ENCODE measurements around the gene MAPRE2. TPM values are rescaled to one million over a fixed set of nuclear protein-coding genes. Genes with fewer than 3 reads are reported as not detected.
A peak's percentile ranks its signal among the peaks of the same experiment; 100 is the strongest.

The MAPRE2 gene
- total and polyA plus RNA-seq, 10 donors, result 18.8 to 62.9 (median 45.1) TPM

DNA sequence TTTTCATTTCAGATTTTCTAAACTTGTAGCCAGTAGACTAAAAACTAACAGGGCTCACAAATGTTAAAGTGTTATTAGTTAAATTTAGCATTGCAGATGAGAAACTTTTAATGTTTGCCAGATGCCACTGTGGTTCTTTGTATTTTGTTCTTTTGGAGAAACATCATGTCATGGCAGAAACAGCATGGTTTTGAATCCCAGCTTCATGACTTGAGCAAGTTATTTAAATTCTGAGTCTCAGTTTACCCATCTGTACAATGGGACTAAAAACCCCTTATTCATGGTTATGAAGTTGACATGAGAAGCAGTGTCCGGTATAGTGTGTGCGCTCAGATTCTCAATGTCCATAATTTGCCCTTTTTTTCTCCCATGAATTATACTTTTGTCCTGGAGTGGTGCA is 56.5 kb downstream of the MAPRE2 start:
- Histone ChIP-seq H3K9me3 (no peaks in the 10 kb centered on the region), H3K36me3 (peaks cover 0 to 60% (median 4%) of the 10 kb centered on the region in 6 donors), H3K4me1 (no peaks in the 10 kb centered on the region), H3K27ac (no peak overlapping the region), H3K4me3 (no peak overlapping the region), H3K27me3 (replicated peaks in 1 of 7) (no peaks in the 10 kb centered on the region)
- 98 to 100% (median 99%) methylated on average over 2 of the region's 2 CpGs for WGBS, 5 donors
- TF ChIP-seq CTCF (IDR thresholded peaks at IDR 0.05 in 8 of 11, conservative IDR thresholded peaks at IDR 0.05 in 3 of 11) (no peak), POLR2AphosphoS5 (IDR thresholded peaks at IDR 0.05) (no peak), POLR2A (IDR thresholded peaks at IDR 0.05) (no peak)
- intact Hi-C loops (cut with DNase I; ENCODE audit: low total_unique reads), result no loop called here
- DNase-seq, result no peak

GRCh38 chr18:35099911-35100310 is 58.7 kb downstream of the MAPRE2 start:
- Histone ChIP-seq H3K27ac (no peak overlapping the region), H3K4me1 (peaks cover 0 to 9% (median 0%) of the 10 kb centered on the region in 6 donors), H3K4me3 (no peak overlapping the region), H3K36me3 (peaks cover 0 to 77% (median 4%) of the 10 kb centered on the region in 6 donors), H3K27me3 (replicated peaks in 1 of 7) (no peaks in the 10 kb centered on the region), H3K9me3 (no peaks in the 10 kb centered on the region)
- TF ChIP-seq CTCF (IDR thresholded peaks at IDR 0.05 in 8 of 11, conservative IDR thresholded peaks at IDR 0.05 in 3 of 11) (no peak), POLR2A (IDR thresholded peaks at IDR 0.05) (no peak), POLR2AphosphoS5 (IDR thresholded peaks at IDR 0.05) (no peak)
- intact Hi-C loops (cut with DNase I; ENCODE audit: low total_unique reads), result no loop called here
- DNase-seq, result no peak

DNA sequence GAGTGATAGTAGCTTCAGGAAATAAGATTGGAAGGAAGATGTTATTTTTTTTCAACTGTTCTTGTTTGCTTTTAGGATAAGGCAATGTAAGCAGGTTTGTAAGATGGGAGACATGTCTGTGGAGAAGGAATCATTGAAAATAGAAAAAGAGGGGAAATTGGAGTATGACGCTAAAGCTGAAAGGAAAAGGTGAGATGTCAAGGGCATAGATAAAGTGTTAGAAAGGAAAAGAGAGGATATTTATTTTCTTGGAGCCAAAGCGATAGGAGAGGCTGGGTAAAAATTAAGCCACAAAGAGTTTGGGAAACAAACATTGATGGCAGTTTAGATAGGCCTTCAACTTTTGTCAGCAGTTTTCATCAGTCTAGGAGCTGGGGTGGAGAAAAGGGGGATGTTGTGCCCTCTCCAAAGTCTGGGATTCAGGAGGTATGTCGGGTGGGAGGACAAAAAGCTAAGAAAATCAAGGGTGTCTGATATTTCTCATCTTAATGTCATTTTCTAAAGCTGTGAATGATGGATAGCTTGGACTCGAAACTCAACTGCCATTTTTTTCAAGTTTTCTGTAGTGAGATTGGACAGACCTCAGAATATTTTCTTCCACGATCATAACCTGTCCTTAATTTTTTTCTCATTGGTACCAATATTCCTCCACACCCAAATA is 63.3 kb downstream of the MAPRE2 start:
- H3K27ac ChIP-seq, result peak overlapping the region in 2 of 8 donors; percentile 5 to 13
- 75 to 87% (median 83%) methylated on average over 5 of the region's 5 CpGs for WGBS, 5 donors

More for the DNA sequence above, 63.3 kb downstream of the MAPRE2 start:
- Histone ChIP-seq H3K4me3 (no peak overlapping the region), H3K27me3 (replicated peaks in 1 of 7) (no peaks in the 10 kb centered on the region), H3K36me3 (peaks cover 0 to 57% (median 2%) of the 10 kb centered on the region in 6 donors), H3K4me1 (peaks cover 0 to 45% (median 7%) of the 10 kb centered on the region in 6 donors), H3K9me3 (no peaks in the 10 kb centered on the region)
- DNase-seq, result no peak
- no peak for TF ChIP-seq CTCF (IDR thresholded peaks at IDR 0.05 in 8 of 11, conservative IDR thresholded peaks at IDR 0.05 in 3 of 11)
- TF ChIP-seq POLR2AphosphoS5 (IDR thresholded peaks at IDR 0.05), result no peak
- TF ChIP-seq POLR2A (IDR thresholded peaks at IDR 0.05), result no peak
- intact Hi-C loops (cut with DNase I; ENCODE audit: low total_unique reads), result no loop called here
